GM18502 (cell line): ENCODE data around the gene SLC30A7.
"Not testable (repeated sequence)": the region's sequence is repeated elsewhere in the genome, so short reads cannot be mapped to it uniquely, and the experiment has no call there.

Source experiments
- ATAC-seq: cut with Tn5 transposase; IDR thresholded peaks from one replicate; pipeline ENCODE4 v1.9.1; 2021; ENCODE audit warnings: mild to moderate bottlenecking; ENCODE audit not compliant: unreplicated experiment, poor library complexity

The SLC30A7 gene

DNA sequence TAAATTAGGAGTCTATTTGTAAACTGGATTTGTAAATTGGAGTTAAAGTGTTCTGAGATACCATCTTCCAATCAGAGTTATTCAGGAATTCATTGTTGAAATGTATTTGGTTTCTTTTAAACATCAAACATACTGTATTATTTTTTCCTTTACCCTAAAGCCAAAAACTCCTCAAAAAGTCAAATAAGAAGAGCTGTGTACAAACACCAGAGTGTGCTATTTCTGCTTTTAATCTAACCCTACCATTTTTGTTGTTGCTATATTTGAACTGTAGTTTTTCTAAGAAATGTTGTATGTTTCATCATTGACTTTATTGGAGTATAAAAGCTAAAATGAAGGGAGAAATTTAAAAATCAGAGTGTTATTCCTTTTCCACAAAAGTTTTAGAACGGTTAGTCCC, 35.8 kb downstream of the SLC30A7 start:
- no peak for ATAC-seq

DNA sequence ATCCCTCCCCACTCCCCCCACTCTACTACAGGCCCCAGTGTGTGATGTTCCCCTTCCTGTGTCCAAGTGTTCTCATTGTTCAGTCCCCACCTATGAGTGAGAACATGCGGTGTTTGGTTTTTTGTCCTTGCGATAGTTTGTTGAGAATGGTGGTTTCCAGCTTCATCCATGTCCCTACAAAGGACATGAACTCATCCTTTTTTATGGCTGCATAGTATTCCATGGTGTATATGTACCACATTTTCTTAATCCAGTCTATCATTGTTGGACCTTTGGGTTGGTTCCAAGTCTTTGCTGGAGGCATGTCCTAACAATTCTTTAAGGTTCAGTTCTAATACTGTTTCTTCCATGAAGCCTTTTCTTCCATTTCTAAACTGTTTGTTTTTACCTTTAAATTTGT, 37.7 kb downstream of the SLC30A7 start:
- ATAC-seq, result not testable (repeated sequence)

DNA sequence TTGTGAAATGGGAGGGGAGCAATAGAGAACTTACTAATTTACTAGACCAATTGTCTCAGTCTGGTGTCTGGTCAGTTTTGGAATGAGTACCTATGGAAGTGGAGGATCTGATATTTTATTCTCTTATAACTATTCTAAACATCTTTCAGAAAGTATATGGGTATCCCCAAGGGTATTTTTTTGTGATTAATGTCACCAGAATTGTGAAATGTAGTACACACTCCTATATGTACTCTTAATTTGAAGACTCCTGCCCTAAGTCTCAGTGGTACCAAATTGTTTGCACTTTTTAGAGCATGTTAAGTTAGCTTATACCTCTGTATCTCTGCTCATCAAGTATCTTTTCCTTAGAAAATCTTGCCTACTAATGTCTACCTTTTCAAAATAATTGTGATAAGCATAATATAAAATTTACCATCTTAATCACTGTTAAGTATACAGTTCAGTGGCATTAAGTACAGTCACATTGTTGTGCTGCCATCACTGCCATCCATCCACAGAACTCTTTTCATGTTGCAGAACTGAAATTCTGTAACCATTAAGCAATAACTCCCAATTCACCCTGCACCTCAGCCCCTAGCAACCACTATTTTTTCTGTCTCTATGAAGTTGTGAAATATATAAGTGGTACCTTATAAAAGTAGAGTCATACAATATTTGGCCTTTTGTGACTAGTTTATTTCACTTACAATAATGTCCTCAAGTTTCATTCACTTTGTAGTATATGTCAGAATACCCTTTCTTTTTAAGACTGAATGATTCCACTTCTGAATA, 40.5 kb downstream of the SLC30A7 start:
- ATAC-seq, result no peak

DNA sequence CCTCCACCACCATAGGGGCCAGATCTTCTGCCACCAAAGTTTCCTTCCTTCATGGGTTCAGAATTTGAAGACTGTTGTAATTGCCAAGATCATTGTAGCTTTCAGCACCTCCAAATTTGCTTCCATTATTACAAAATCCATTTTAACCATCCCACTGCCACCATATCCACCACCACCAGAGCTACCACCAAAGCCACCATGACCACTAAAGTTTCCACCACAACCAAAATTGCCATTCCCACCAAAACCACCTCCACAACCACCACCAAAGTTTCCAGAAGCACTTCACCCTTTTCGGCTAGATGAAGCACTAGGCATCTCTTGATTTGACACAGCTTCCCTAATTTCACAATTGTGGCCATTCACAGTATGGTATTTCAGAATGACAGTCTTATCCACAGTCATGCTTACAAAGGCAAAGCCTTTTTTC, 45.2 kb downstream of the SLC30A7 start:
- peak; percentile 57 for ATAC-seq

DNA sequence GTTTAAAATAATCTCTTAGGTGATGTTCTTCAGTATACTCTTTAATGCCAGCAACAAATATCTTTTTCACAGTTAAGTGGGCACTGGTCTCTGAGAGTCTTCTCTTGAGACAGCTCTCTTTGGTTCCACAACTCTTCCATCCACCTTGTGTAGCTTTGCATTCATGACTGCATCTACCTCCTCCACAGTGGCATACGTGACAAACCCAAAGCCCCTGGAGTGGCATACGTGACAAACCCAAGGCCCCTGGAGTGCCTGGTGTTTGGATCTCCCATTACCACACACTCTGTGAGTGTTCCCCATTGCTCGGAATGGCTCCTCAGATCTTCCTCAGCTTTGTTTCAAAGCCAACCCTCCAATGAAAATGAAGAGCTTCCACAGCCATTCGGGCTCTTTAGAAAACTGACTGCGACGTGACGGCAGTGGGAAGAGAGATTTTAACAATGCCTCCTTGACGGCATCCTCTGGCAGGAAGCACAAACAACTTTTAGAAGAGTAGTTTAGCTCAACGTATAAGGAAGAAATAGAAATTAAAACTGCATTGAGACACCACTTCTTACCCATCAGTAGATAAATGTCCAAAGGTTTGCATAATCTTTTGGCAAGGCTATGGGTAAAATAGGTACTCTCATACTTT, 45.8 kb downstream of the SLC30A7 start:
- ATAC-seq, result no peak

DNA sequence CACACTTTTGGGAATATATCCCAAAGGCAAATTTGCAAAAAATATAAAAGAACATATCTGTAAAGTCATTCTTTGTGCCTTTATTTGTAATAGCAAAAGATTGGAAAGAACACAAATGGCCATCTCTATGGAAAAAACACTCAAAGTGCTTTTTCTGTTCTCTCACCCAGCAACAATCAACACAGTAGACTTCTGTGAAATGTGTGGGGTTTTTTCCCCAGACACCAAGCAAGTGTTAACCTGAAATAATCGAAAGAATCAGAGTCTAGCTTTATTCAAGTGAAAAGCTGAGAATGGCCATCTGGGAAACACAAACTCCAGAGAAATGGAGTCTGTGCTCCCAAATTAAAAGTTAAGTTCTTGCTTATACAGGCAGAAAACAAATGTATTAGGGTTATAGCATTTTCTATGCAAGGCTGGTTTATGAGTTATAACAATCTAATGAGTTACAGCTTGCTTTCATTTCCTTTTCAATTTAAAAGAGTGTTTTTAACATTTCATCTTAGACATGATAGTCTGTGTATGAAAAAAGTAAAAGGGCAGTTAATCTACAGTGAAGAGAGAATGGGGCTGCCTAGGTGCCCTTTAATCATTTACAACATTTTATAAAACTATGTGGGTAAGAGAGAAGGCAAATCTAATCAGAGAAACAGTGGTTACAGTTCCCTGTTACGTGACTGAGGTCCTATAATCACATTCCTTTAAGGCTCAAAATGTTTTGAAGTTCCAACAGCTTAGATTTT, 46.6 kb downstream of the SLC30A7 start:
- no peak for ATAC-seq

DNA sequence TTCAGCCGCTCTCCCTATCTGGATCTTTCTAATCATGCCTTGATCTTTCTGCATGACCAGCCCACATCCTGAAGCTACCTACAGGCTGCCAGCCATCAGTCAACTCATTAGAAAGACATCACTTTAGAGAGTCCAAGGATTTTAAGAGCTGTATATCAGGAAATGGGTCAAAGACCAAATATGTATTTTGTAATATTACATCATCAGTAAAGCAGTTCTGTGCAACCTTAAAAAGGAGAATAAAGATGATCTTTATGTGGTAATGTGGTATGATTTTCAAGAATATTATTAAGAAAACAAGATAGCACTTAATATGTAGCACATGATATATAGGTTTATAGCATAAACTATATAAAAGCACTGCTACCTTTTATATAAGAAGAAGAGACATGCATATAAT, 47.6 kb downstream of the SLC30A7 start:
- ATAC-seq, result no peak

DNA sequence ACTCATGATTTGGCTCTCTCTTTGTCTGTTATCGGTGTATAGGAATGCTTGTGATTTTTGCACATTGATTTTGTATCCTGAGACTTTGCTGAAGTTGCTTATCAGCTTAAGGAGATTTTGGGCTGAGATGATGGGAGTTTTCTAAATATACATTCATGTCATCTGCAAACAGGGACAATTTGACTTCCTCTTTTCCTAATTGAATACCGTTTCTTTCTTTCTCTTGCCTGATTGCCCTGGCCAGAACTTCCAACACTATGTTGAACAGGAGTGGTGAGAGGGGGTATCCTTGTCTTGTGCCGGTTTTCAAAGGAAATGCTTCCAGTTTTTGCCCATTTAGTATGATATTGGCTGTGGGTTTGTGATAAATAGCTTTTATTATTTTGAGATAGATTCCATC, 50.2 kb downstream of the SLC30A7 start:
- not testable (repeated sequence) for ATAC-seq

DNA sequence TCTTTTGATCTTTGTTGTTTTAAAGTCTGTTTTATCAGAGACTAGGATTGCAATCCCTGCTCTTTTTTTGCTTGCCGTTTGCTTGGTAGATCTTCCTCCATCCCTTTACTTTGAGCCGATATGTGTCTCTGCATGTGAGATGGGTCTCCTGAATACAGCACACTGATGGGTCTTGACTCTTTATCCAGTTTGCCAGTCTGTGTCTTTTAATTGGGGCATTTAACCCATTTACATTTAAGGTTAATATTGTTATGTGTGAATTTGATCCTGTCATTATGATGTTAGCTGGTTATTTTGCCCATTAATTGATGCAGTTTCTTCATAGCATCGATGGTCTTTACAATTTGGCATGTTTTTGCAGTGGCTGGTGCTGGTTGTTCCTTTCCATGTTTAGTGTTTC, 51.9 kb downstream of the SLC30A7 start:
- ATAC-seq, result not testable (repeated sequence)

DNA sequence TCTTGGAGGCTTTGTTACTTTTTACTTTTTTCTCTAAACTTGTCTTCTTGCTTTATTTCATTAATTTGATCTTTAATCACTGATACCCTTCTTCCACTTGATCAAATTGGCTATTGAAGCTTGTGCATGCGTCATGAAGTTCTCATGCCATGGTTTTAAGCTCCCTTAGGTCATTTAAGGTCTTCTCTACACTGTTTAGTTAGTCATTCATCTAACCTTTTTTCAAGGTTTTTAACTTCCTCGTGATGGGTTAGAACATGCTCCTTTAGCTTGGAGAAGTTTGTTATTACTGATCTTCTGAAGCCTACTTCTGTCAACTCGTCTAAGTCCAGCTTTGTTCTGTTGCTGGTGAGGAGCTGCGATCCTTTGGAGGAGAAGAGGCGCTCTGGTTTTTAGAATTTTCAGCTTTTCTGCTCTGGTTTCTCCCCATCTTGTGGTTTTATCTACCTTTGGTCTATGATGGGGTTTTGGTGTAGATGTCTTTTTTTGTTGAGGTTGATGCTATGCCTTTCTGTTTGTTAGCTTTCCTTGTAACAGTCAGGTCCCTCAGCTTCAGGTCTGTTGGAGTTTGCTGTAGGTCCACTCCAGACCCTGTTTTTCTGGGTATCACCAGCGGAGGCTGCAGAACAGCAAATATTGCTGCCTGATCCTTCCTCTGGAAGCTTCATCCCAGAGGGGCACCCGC, 53.0 kb downstream of the SLC30A7 start:
- ATAC-seq, result not testable (repeated sequence)

DNA sequence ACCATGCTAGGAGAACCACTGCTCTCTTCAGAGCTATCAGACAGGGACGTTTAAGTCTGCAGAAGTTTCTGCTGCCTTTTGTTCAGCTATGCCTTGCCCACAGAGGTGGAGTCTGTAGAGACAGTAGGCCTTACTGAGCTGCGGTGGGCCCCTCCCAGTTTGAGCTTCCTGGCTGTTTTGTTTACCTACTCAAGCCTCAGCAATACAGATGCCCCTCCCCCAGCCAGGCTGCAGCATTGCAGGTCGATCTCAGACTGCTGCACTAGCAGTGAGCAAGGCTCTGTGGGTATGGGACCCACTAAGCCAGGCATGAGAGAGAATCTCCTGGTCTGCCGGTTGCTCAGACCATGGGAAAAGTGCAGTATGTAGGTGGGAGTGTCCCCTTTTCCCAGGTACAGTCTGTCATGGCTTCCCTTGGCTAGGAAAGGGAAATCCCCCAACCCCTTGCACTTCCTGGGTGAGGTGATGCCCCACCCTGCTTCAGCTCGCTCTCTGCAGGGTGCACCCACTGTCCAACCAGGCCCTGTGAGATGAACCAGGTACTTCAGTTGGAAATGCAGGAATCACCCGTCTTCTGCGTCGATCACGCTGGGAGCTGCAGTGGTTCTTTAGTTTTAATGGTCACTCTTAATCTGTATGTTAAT, 53.7 kb downstream of the SLC30A7 start:
- peak; percentile 92 for ATAC-seq

DNA sequence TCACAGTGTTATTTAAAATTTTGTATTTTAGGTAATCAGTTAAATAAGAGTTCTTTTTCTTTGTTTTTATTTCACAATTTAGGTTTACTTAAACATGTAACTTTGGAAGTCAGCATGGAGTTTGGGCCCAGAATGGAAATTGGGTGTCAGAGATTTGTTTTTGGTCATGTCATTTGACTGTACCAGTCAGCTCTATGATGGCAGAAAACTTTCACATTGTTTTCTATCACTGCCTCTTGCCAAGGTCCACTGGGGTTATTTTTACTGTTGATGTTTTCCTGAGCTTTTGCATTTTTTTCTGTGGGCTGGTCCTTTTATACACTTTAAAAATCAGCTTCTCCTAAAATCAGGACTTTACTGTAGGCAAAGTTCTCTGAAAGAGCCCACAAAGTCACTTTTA, 54.4 kb downstream of the SLC30A7 start:
- ATAC-seq, result no peak

DNA sequence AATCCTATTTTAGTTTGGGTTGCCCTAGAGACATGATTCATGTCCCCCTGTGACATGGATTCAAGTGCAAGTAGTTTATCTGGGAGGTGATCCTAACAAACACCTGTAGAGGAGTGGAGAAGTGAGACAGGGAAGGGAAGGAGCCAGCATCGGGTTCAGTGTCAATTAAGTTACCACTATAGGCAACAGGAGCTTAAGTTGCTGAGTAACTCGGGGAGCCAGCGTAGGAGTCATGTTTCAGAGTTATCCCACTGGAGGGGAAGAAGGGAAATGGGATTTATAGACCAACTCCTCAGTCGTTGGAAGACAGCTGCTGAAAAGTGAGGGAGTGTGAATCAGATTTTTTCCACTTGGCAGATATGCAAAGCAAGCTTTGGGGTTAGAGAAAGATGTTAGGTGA, 54.9 kb downstream of the SLC30A7 start:
- no peak for ATAC-seq

DNA sequence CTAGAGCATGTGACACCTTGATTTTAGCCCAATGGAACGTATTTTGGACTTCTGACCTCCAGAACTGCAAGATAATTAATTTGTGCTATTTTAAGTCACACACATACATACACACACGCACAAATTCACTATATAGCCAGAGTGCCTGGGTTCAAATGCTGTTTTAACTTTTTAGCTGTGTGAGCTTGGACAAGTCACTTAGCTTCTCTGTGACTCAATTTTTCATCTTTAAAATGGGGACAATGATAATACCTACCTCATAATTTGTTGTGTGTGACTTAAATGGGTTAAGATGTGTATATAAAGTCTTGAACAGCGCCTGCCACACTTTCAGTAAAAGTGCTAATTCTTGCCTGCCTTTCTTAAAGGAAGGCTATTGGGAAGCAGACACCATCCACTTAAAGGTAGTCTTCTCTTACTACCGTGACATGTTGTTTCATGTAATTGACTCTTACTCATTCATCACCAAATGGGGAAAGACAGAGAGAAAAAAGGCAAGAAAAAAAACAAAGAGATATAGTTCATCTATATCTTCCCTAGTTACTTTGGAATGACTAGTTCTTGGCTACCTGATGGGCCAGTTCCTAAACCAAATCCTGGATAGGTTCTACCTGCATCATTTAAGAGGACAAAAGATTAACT, 56.3 kb downstream of the SLC30A7 start:
- ATAC-seq, result no peak

DNA sequence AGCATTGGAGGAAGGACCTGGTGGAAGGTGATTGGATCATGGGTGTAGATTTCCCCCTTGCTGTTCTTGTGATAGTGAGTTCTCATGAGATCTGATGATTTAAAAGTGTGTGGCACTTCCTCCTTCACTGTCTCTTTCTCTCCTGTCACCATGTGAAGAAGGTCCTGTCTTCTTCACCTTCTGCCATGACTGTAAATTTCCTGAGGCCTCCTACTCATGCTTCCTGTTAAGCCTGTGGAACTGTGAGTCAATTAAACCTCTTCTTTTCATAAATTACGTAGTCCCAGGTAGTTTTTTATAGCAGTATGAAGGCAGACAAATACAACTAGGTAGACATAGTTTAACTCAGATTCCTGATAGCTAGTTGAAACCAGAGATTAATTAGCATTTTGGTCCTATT, 57.1 kb downstream of the SLC30A7 start:
- ATAC-seq, result not testable (repeated sequence)

DNA sequence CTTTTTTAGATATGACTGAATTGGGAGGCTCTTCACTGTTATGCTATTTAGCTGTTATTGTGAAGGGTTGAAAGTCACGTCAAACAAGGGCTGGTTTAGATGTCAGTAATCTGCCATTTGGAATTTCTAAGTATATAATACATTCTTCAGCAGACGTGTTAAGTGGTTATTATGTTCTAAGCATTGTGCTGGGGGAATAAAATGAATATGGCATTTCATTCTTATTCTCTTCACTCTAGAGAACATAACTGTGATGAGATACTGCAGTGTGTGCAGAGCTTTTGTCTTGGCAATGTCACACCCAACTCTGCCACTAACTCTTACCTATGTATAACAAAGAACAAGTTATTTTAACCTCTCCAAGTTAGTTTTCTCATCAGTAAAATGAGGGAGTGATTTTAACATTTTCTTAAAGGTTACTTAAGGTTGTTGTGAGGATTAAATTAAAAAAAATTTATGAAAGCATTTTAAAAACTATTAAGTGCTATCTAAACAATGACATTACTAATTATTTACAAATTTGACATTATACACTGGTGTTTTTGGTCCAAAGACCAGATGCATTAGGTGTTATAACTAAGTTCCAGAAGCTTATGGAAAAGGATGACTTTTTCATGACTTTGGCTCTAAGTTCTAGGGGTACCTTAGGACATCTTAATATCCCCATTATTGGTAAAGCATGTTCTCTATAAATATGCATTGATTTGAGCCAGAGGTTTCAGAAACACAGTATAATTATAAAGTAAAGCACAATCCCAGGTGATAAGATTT, 58.3 kb downstream of the SLC30A7 start:
- no peak for ATAC-seq

DNA sequence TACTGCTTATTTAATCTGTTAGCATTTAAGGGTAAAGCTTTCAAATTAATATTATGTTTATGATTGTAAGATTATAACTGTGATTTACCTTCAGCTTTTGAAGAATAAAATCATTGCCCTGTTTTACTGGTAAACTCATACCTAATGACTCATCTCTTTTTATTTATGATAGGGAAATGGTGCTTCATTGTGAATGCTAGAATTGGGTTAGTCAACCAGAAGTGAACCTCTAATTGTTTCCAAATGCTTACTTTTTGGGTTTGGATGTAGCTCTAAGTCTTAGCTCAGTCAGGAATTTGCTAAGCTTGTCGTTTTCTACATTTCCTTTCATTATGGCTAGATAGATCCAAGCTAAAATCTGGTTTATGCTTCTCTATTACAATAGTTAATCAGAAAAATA, 59.4 kb downstream of the SLC30A7 start:
- ATAC-seq, result no peak

DNA sequence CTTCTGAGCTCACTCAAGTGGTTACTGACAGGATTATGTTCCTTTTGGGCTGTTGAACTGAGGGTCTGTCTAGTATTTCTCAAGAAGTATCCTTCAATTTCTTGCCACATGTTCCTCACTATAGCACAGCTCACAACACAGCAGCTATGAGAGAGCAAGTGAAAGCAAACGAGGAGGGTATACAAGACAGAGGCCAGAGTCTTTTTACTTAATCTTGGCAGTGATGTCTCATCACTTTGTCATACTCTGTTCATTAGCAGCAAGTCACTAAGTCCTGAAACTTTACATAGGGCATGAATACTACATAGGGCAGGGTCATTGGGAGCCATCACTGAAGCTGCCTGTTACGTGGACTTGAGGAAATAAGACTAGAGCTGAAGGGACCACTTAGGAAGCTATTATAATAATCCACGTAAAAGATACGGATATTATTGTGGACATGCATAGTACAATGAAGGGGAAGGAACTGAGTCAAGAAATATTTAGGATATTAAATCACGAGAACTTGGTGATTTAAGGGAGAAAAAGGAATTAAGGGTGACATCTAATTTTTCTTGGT, 63.7 kb downstream of the SLC30A7 start:
- no peak for ATAC-seq

DNA sequence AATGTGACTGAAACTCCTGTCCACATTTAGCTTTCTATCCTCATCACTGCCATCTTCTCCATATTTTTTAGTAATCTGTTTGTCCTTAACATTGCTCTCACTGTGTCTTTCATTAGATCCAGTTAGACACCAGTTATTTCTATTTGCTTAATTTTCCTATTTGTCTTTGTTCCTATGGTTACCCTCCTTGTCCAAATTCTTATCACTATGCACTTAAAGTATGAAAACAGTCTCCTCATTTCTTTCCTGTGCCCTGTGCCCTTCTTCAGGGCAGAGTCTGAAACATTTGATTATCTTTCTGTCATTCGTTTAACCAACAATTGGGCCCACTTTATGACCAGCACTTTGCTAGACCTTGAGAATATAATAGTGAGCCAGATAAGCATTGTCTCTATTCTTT, 64.2 kb downstream of the SLC30A7 start:
- no peak for ATAC-seq
